Epithelial cell of proximal tubule (primary cell): ENCODE data around the gene PLCG2. TPM values are rescaled to one million over a fixed set of nuclear protein-coding genes. Genes with fewer than 3 reads are reported as not detected.

Experiments
- DNase-seq: peaks from one replicate; pipeline ENCODE4 v3.0.0-alpha.2; 2011; ENCODE audit warnings: low read depth
- H3K4me3 ChIP-seq: 2 replicates; pipeline ENCODE4 v1.5.1; 2011; ENCODE audit warnings: low read depth, mild to moderate bottlenecking, low read length
- CTCF ChIP-seq: conservative IDR thresholded peaks from 2 replicates; pipeline ENCODE4 v1.5.1; 2012; ENCODE audit warnings: low read depth, mild to moderate bottlenecking, low read length
- total RNA-seq: library from RNA; depleted of rRNA; stranded (reverse); fragments of >200 nt; gene quantifications from 2 replicates; pipeline ENCODE4 v1.2.3, GENCODE V29; 2015

PLCG2 gene
- total RNA-seq, 1 donor from 2014 or later, result 0.58 TPM

- DNase-seq, result no peak
- no peak for TF ChIP-seq CTCF
- H3K4me3 ChIP-seq, result no peak overlapping the region
These were observed 71.3 kb downstream of the PLCG2 start for GRCh38 chr16:81850197-81850944.

GRCh38 chr16:81852347-81852746 lies 73.3 kb downstream of the PLCG2 start:
- no peak for DNase-seq
- H3K4me3 ChIP-seq, result no peak overlapping the region
- TF ChIP-seq CTCF, result no peak

GRCh38 chr16:81855552-81856153 lies 76.6 kb downstream of the PLCG2 start:
- no peak overlapping the region for H3K4me3 ChIP-seq
- TF ChIP-seq CTCF, result no peak
- no peak for DNase-seq

- TF ChIP-seq CTCF, result no peak
- no peak for DNase-seq
- H3K4me3 ChIP-seq, result no peak overlapping the region
These were observed 81.5 kb downstream of the PLCG2 start for GRCh38 chr16:81860287-81861266.

GRCh38 chr16:81861503-81861902 lies 82.4 kb downstream of the PLCG2 start:
- H3K4me3 ChIP-seq, result no peak overlapping the region
- DNase-seq, result no peak
- no peak for TF ChIP-seq CTCF

- TF ChIP-seq CTCF, result no peak
- DNase-seq, result no peak
- H3K4me3 ChIP-seq, result no peak overlapping the region
These were observed 82.8 kb downstream of the PLCG2 start for GRCh38 chr16:81861915-81862314.
